Stimulated activated memory B cell treated with anti-CD40 and anti-IgM and Interleukin-4, amounts not matched to agents 10 μg/mL and 1 μg/mL and 100 μg/mL, for 72 hours (primary cell): Measurements from ENCODE around the gene GLYAT.
"Not testable (repeated sequence)": the region's sequence is repeated elsewhere in the genome, so short reads cannot be mapped to it uniquely, and the experiment has no call there.

ENCODE experiments used
- ATAC-seq: fragments of 150-1000 bp; cut with Tn5 transposase; 2 replicates; pipeline ENCODE4 v1.10.0; 2021
- H3K27ac Mint-ChIP-seq: one replicate; pipeline ENCODE4 v1.8.0; 2022; ENCODE audit warnings: mild to moderate bottlenecking, mixed read lengths
- H3K27me3 Mint-ChIP-seq: one replicate; pipeline ENCODE4 v1.8.0; 2022; ENCODE audit warnings: mixed read lengths
- H3K36me3 Mint-ChIP-seq: one replicate; pipeline ENCODE4 v1.8.0; 2022; ENCODE audit warnings: mixed read lengths
- H3K4me1 Mint-ChIP-seq: one replicate; pipeline ENCODE4 v1.8.0; 2022; ENCODE audit warnings: mixed read lengths
- H3K4me3 Mint-ChIP-seq: one replicate; pipeline ENCODE4 v1.8.0; 2022; ENCODE audit warnings: mild to moderate bottlenecking, moderate library complexity, mixed read lengths
- H3K9me3 Mint-ChIP-seq: one replicate; pipeline ENCODE4 v1.8.0; 2022; ENCODE audit warnings: mixed read lengths

GLYAT gene

GRCh38 chr11:58726737-58727414, 4.9 kb downstream of the GLYAT start:
- Mint-ChIP-seq H3K9me3 (no peaks in the 10 kb centered on the region), H3K27me3 (no peaks in the 10 kb centered on the region), H3K4me1 (peaks cover 21% of the 10 kb centered on the region), H3K4me3 (no peak overlapping the region), H3K27ac (no peak overlapping the region), H3K36me3 (no peaks in the 10 kb centered on the region)
- no peak for ATAC-seq

GRCh38 chr11:58719406-58720117, 12.2 kb downstream of the GLYAT start:
- no peak for ATAC-seq
- no peaks in the 10 kb centered on the region for H3K9me3 Mint-ChIP-seq

GRCh38 chr11:58712531-58712930, 19.2 kb downstream of the GLYAT start:
- no peaks in the 10 kb centered on the region for H3K36me3 Mint-ChIP-seq
- no peak overlapping the region for H3K4me3 Mint-ChIP-seq
- H3K27ac Mint-ChIP-seq: no peak overlapping the region
- no peaks in the 10 kb centered on the region for H3K4me1 Mint-ChIP-seq
- peaks cover 3% of the 10 kb centered on the region for H3K27me3 Mint-ChIP-seq
- no peak for ATAC-seq
- peaks cover 2% of the 10 kb centered on the region for H3K9me3 Mint-ChIP-seq

More at GRCh38 chr11:58719406-58720117, 12.2 kb downstream of the GLYAT start:
- Mint-ChIP-seq H3K36me3 (no peaks in the 10 kb centered on the region), H3K4me3 (no peak overlapping the region), H3K27ac (no peak overlapping the region), H3K27me3 (no peaks in the 10 kb centered on the region), H3K4me1 (no peaks in the 10 kb centered on the region)

GRCh38 chr11:58711832-58712231, 19.9 kb downstream of the GLYAT start:
- ATAC-seq: no peak
- Mint-ChIP-seq H3K36me3 (no peaks in the 10 kb centered on the region), H3K27me3 (peaks cover 10% of the 10 kb centered on the region), H3K4me1 (no peaks in the 10 kb centered on the region), H3K4me3 (no peak overlapping the region), H3K9me3 (peaks cover 2% of the 10 kb centered on the region), H3K27ac (no peak overlapping the region)

GRCh38 chr11:58707767-58708166, 24.0 kb downstream of the GLYAT start:
- Mint-ChIP-seq H3K4me3 (no peak overlapping the region), H3K4me1 (no peaks in the 10 kb centered on the region), H3K27me3 (peaks cover 25% of the 10 kb centered on the region), H3K27ac (no peak overlapping the region), H3K9me3 (peaks cover 16% of the 10 kb centered on the region), H3K36me3 (no peaks in the 10 kb centered on the region)
- no peak for ATAC-seq

GRCh38 chr11:58696825-58697224, 34.9 kb downstream of the GLYAT start:
- not testable (repeated sequence) for H3K27ac Mint-ChIP-seq, H3K4me1 Mint-ChIP-seq, H3K36me3 Mint-ChIP-seq, H3K4me3 Mint-ChIP-seq, H3K9me3 Mint-ChIP-seq, ATAC-seq
- H3K27me3 Mint-ChIP-seq: peaks cover 34% of the 10 kb centered on the region

- H3K36me3 Mint-ChIP-seq: no peaks in the 10 kb centered on the region
- H3K4me1 Mint-ChIP-seq: no peaks in the 10 kb centered on the region
- H3K27me3 Mint-ChIP-seq: peaks cover 6% of the 10 kb centered on the region
- H3K4me3 Mint-ChIP-seq: no peak overlapping the region
- H3K27ac Mint-ChIP-seq: no peak overlapping the region
- ATAC-seq: no peak
- H3K9me3 Mint-ChIP-seq: no peaks in the 10 kb centered on the region
Measured at GRCh38 chr11:58693026-58693425, 38.7 kb downstream of the GLYAT start.

GRCh38 chr11:58691675-58692074, 40.1 kb downstream of the GLYAT start:
- Mint-ChIP-seq H3K4me3 (no peak overlapping the region), H3K27ac (no peak overlapping the region), H3K4me1 (no peaks in the 10 kb centered on the region), H3K27me3 (peaks cover 6% of the 10 kb centered on the region), H3K9me3 (no peaks in the 10 kb centered on the region), H3K36me3 (no peaks in the 10 kb centered on the region)
- no peak for ATAC-seq

- peaks cover 6% of the 10 kb centered on the region for H3K27me3 Mint-ChIP-seq
- H3K36me3 Mint-ChIP-seq: no peaks in the 10 kb centered on the region
- no peaks in the 10 kb centered on the region for H3K9me3 Mint-ChIP-seq
- no peaks in the 10 kb centered on the region for H3K4me1 Mint-ChIP-seq
- no peak overlapping the region for H3K27ac Mint-ChIP-seq
- no peak for ATAC-seq
- no peak overlapping the region for H3K4me3 Mint-ChIP-seq
Measured at GRCh38 chr11:58688789-58689503, 42.8 kb downstream of the GLYAT start.

- Mint-ChIP-seq H3K27me3 (peaks cover 11% of the 10 kb centered on the region), H3K4me1 (no peaks in the 10 kb centered on the region), H3K9me3 (no peaks in the 10 kb centered on the region), H3K4me3 (no peak overlapping the region), H3K36me3 (no peaks in the 10 kb centered on the region), H3K27ac (no peak overlapping the region)
- ATAC-seq: no peak
Measured at GRCh38 chr11:58685973-58686722, 45.6 kb downstream of the GLYAT start.

GRCh38 chr11:58682660-58683059, 49.1 kb downstream of the GLYAT start:
- not testable (repeated sequence) for H3K27ac Mint-ChIP-seq, H3K9me3 Mint-ChIP-seq, H3K36me3 Mint-ChIP-seq, H3K4me3 Mint-ChIP-seq, ATAC-seq, H3K4me1 Mint-ChIP-seq
- peaks cover 32% of the 10 kb centered on the region for H3K27me3 Mint-ChIP-seq

- not testable (repeated sequence) for H3K4me1 Mint-ChIP-seq, H3K36me3 Mint-ChIP-seq, ATAC-seq, H3K27ac Mint-ChIP-seq, H3K4me3 Mint-ChIP-seq, H3K9me3 Mint-ChIP-seq
- H3K27me3 Mint-ChIP-seq: peaks cover 32% of the 10 kb centered on the region
Measured at GRCh38 chr11:58677536-58677935, 54.2 kb downstream of the GLYAT start.

GRCh38 chr11:58676563-58677135, 55.1 kb downstream of the GLYAT start:
- H3K4me1 Mint-ChIP-seq: no peaks in the 10 kb centered on the region
- peaks cover 27% of the 10 kb centered on the region for H3K27me3 Mint-ChIP-seq
- ATAC-seq: no peak
- no peak overlapping the region for H3K4me3 Mint-ChIP-seq
- H3K27ac Mint-ChIP-seq: no peak overlapping the region
- H3K9me3 Mint-ChIP-seq: no peaks in the 10 kb centered on the region
- no peaks in the 10 kb centered on the region for H3K36me3 Mint-ChIP-seq

GRCh38 chr11:58675334-58676155, 56.2 kb downstream of the GLYAT start:
- Mint-ChIP-seq H3K27me3 (peaks cover 16% of the 10 kb centered on the region), H3K36me3 (no peaks in the 10 kb centered on the region), H3K9me3 (no peaks in the 10 kb centered on the region), H3K4me1 (no peaks in the 10 kb centered on the region), H3K4me3 (no peak overlapping the region), H3K27ac (no peak overlapping the region)
- ATAC-seq: peak; percentile 78
